ENCODE measurements around the gene SRD5A1. TPM values are rescaled to one million over a fixed set of nuclear protein-coding genes. Genes with fewer than 3 reads are reported as not detected.

The SRD5A1 gene
- polyA plus RNA-seq, 2 of the 4 experiments (the other 2 are of a cell fraction): 9.7 to 25.4 TPM

GRCh38 chr5:6632888-6633468 is at the start of gene SRD5A1, which contains the start of gene NSUN2 (continued):
- TF ChIP-seq KDM5A (IDR thresholded peaks at IDR 0.05) (0 out of 2 replicates have a peak, but pooled peaks have one; percentile 2), CHD2 (IDR thresholded peaks at IDR 0.05; ENCODE audit: low read length, partially characterized antibody) (no peak), KDM1A (IDR thresholded peaks at IDR 0.05; ENCODE audit: low read depth) (no peak), ELK1 (IDR thresholded peaks at IDR 0.05; ENCODE audit: low read depth, low read length) (no peak), EHF (CRISPR knock-in tag; IDR thresholded peaks at IDR 0.05) (no peak), NR3C1 (IDR thresholded peaks at IDR 0.05) (no peak), SMC3 (IDR thresholded peaks at IDR 0.05) (no peak), ATOH8 (CRISPR knock-in tag; IDR thresholded peaks at IDR 0.05; ENCODE audit: low read depth) (no peak), NFE2L2 (conservative IDR thresholded peaks at IDR 0.05; ENCODE audit: low read length) (no peak), GATA3 (IDR thresholded peaks at IDR 0.05; ENCODE audit: borderline replicate concordance) (no peak), CBX8 (IDR thresholded peaks at IDR 0.05) (no peak), HOXB5 (CRISPR knock-in tag; IDR thresholded peaks at IDR 0.05) (no peak), RFX5 (IDR thresholded peaks at IDR 0.05) (0 out of 2 replicates have a peak, but pooled peaks have one; percentile 42), TFCP2L1 (CRISPR knock-in tag; IDR thresholded peaks at IDR 0.05) (no peak), BHLHE40 (IDR thresholded peaks at IDR 0.05; ENCODE audit: low read depth, low read length) (no peak), POLR2AphosphoS2 (conservative IDR thresholded peaks at IDR 0.05; ENCODE audit: low read length) (no peak), RARB (CRISPR knock-in tag; IDR thresholded peaks at IDR 0.05) (no peak), REST (IDR thresholded peaks at IDR 0.05) (no peak), FOSL2 (IDR thresholded peaks at IDR 0.05) (no peak), FOSL2 (CRISPR knock-in tag; IDR thresholded peaks at IDR 0.05) (no peak), HEYL (CRISPR knock-in tag; IDR thresholded peaks at IDR 0.05) (no peak)
- TF ChIP-seq, protein P1, sequence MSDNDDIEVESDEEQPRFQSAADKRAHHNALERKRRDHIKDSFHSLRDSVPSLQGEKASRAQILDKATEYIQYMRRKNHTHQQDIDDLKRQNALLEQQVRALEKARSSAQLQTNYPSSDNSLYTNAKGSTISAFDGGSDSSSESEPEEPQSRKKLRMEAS (IDR thresholded peaks at IDR 0.05): peak; percentile 96
- TF ChIP-seq, protein P2, sequence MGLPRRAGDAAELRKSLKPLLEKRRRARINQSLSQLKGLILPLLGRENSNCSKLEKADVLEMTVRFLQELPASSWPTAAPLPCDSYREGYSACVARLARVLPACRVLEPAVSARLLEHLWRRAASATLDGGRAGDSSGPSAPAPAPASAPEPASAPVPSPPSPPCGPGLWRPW (IDR thresholded peaks at IDR 0.05): no peak

DNA sequence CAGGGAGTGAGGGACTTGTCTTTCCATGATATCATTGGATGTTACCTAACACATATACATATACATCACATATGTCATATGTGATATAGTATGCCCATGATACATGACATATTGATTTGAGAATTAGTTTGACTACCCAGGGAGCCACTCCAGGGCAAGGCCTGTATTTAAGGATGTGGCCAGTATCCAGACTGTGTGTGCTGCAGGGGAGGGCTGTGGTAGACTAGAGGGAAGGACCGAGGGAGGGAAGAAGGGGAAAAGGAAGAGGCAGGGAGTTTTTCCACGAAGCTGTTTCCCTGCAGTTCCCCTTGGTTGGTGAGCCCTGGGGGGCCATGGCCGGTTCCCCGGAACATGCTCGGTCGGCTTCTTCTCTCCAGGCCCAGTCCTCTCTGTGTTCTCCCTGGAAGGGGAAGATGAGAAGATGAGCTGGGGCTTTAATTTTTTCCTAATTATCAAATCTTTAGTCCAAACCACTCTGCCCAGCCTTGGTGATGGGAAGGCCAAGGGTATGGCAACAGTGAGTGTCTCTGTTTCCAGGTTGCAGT is 49.1 kb upstream of the SRD5A1 start:
- 89% methylated on average over 5 of the region's 6 CpGs for WGBS (ENCODE audit: missing lambda C conversion rate)
- Histone ChIP-seq H3K4me2 (no peak overlapping the region), H3K27ac (no peak overlapping the region), H3K9me3 (no peaks in the 10 kb centered on the region), H3K4me1 (no peaks in the 10 kb centered on the region), H3K4me3 (no peak overlapping the region)
- ChIA-PET POLR2A (no interaction called here), CTCF (interaction anchor here (1.1 to 2.7 kb wide), 2 partner anchors 9 to 35 kb away, joined by 3 to 10 read pairs; no protein-coding TSS in a partner anchor)
- FAIRE-seq: no peak
- no peak for ATAC-seq
- DNase-seq (ENCODE audit: low read depth in 1 of 2, low spot score in 1 of 2): no peak
- no peak for TF ChIP-seq MAZ (IDR thresholded peaks at IDR 0.05; ENCODE audit: borderline replicate concordance, low read depth, low read length)
- TF ChIP-seq JUN (IDR thresholded peaks at IDR 0.05): no peak
- no peak for TF ChIP-seq CBX2 (IDR thresholded peaks at IDR 0.05; ENCODE audit: borderline replicate concordance, low read depth)
- TF ChIP-seq NR3C1 (IDR thresholded peaks at IDR 0.05): no peak
- TF ChIP-seq PHF8 (IDR thresholded peaks at IDR 0.05; ENCODE audit: borderline replicate concordance, low read depth): no peak
- no peak for TF ChIP-seq RCOR1 (IDR thresholded peaks at IDR 0.05; ENCODE audit: low read depth, low read length)
- TF ChIP-seq, protein P3, sequence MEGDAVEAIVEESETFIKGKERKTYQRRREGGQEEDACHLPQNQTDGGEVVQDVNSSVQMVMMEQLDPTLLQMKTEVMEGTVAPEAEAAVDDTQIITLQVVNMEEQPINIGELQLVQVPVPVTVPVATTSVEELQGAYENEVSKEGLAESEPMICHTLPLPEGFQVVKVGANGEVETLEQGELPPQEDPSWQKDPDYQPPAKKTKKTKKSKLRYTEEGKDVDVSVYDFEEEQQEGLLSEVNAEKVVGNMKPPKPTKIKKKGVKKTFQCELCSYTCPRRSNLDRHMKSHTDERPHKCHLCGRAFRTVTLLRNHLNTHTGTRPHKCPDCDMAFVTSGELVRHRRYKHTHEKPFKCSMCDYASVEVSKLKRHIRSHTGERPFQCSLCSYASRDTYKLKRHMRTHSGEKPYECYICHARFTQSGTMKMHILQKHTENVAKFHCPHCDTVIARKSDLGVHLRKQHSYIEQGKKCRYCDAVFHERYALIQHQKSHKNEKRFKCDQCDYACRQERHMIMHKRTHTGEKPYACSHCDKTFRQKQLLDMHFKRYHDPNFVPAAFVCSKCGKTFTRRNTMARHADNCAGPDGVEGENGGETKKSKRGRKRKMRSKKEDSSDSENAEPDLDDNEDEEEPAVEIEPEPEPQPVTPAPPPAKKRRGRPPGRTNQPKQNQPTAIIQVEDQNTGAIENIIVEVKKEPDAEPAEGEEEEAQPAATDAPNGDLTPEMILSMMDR (IDR thresholded peaks at IDR 0.05): no peak
- TF ChIP-seq EHF (CRISPR knock-in tag; IDR thresholded peaks at IDR 0.05): no peak
- no peak for TF ChIP-seq ZSCAN20 (CRISPR knock-in tag; IDR thresholded peaks at IDR 0.05)
- TF ChIP-seq CEBPB (IDR thresholded peaks at IDR 0.05): no peak
- TF ChIP-seq TFCP2L1 (CRISPR knock-in tag; IDR thresholded peaks at IDR 0.05): no peak

Measured in A549 (cell line).